ENCODE data around the gene TFDP2. TPM values are rescaled to one million over a fixed set of nuclear protein-coding genes. Genes with fewer than 3 reads are reported as not detected.

The TFDP2 gene
- total RNA-seq, 2 experiments from 2014 or later: 21.2 to 22.8 TPM

DNA sequence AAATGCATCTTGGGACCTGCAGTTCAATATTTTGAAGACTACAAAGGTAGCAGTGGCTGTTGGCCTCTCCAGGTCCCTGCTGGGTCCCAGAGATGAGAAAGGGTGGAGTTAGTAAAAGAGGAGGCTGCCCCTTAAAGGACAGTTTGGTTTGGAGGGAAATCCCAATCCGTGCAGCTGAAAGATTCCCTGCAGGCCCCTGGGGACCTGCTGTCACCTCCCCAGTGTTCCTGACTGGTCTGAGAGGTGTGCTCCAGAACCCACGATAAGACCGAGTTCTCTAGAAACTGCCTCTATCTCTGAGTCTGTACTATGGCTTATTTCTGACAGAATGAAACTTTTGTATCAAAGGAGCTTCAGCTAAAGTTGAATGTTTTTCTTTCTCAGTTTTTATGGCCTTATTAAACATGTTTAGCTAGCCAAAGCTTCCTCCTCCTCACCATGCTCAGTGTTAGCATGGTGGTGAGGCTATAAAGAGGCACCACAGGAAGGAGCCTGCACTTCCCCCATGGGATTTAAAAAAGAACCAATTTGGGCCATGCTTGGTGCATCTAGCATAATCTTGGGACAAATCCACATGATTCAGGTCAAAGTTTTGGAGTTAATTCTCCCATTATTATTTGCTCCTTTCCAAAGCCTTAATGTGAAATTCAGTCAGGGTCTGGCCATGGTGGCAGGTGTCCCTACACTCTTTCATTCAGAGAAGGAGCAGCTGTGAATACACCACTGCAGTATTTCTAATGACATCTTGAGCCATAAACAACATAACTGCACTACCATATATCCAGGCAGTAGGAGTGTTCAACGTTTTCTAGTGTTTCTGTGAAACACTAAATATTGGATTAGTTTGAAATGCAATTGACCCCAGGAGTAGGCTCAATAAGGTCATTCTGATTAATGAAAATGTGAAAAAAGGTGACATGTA lies 198.5 kb downstream of the TFDP2 start:
- no peaks in the 10 kb centered on the region for H3K27me3 Mint-ChIP-seq
- peaks cover 4% of the 10 kb centered on the region for H3K4me1 Mint-ChIP-seq
- POLR2A ChIA-PET: no interaction called here
- DNase-seq: no peak
- H3K27ac Mint-ChIP-seq: no peak overlapping the region
- no peak overlapping the region for H3K4me3 Mint-ChIP-seq
- CTCF ChIA-PET: no interaction called here
- no peaks in the 10 kb centered on the region for H3K9me3 Mint-ChIP-seq
- H3K36me3 Mint-ChIP-seq (ENCODE audit: low read depth): no peaks in the 10 kb centered on the region

GRCh38 chr3:141949972-141950371 lies 199.4 kb downstream of the TFDP2 start:
- Mint-ChIP-seq H3K4me3 (no peak overlapping the region), H3K9me3 (no peaks in the 10 kb centered on the region), H3K4me1 (peaks cover under 1% of the 10 kb centered on the region), H3K27me3 (no peaks in the 10 kb centered on the region), H3K27ac (no peak overlapping the region), H3K36me3 (ENCODE audit: low read depth) (no peaks in the 10 kb centered on the region)
- DNase-seq: no peak
- POLR2A ChIA-PET: no interaction called here
- CTCF ChIA-PET: no interaction called here

GRCh38 chr3:141949399-141949798 lies 199.9 kb downstream of the TFDP2 start:
- Mint-ChIP-seq H3K4me1 (no peaks in the 10 kb centered on the region), H3K27me3 (no peaks in the 10 kb centered on the region), H3K9me3 (no peaks in the 10 kb centered on the region), H3K27ac (no peak overlapping the region), H3K36me3 (ENCODE audit: low read depth) (no peaks in the 10 kb centered on the region), H3K4me3 (no peak overlapping the region)
- CTCF ChIA-PET: interaction anchor here (0.7 to 1.0 kb wide), 2 partner anchors 387 to 445 kb away, joined by 3 to 5 read pairs; no protein-coding TSS in a partner anchor
- DNase-seq: no peak
- POLR2A ChIA-PET: no interaction called here

DNA sequence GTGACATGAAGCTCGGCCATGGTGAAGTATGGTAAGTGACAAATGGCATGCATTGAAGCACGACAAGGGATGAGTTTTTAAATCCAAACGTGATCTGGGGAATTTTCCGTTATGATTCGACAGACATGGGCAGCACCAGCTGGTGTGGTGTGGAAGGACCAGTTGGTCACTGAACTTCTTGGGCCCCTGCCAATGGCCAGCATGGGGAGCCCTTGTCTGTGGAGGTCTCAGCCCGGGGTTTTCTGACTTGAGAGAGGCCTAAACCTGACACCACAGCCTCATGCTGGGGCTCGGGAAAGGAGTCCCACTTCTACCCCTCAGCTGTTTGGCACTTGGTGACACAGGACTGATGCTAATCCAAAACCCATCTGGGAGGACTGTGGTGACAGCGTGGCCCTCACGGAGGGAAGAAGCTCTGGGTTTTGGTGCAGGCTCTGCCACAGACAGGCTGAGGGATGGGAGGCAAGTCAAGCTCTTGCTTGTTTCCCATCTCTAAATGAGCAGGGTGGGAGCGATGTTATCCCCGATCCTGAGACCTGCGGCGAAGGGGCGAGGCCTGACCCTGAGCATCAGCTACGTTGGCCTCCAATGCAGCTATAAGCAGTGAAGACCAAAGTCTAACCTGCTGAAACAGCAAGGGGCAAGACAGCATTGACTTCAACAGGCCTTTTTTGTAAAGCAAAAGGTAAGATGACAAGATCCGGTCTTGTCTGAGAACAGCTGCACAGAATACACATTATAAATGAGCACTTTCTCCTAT lies 203.4 kb downstream of the TFDP2 start:
- no peak for DNase-seq
- Mint-ChIP-seq H3K36me3 (ENCODE audit: low read depth) (no peaks in the 10 kb centered on the region), H3K4me3 (no peak overlapping the region), H3K4me1 (peaks cover 5% of the 10 kb centered on the region), H3K27ac (no peak overlapping the region), H3K27me3 (no peaks in the 10 kb centered on the region), H3K9me3 (no peaks in the 10 kb centered on the region)
- ChIA-PET POLR2A (no interaction called here), CTCF (no interaction called here)

GRCh38 chr3:141942006-141942405 lies 207.3 kb downstream of the TFDP2 start:
- H3K27ac Mint-ChIP-seq: no peak overlapping the region
- no peaks in the 10 kb centered on the region for H3K9me3 Mint-ChIP-seq
- no peak for DNase-seq
- ChIA-PET CTCF (interaction anchor here (0.7 to 1.4 kb wide), 2 partner anchors 28 to 35 kb away, joined by 3 read pairs; no protein-coding TSS in a partner anchor), POLR2A (no interaction called here)
- H3K36me3 Mint-ChIP-seq (ENCODE audit: low read depth): no peaks in the 10 kb centered on the region
- H3K4me1 Mint-ChIP-seq: peaks cover 16% of the 10 kb centered on the region
- no peak overlapping the region for H3K4me3 Mint-ChIP-seq
- no peaks in the 10 kb centered on the region for H3K27me3 Mint-ChIP-seq

DNA sequence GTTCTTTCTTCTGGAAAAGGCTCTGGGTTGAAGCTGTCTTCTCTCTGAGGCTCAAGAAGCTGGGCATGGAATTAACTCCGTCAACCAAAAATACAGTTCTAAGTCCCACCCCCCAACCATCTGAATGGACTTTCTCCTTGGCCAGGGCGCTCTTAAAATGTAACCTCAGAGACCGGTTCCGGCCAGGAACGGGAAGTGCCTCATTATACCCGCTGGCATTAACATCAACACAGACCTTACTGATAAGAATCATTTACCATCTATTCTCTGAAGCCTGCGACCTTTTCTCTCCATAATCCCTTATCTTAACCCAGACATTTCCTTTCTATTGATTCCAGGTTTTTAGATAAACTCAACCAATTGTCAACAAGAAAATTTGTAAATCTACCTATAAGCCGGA lies 208.3 kb downstream of the TFDP2 start:
- H3K36me3 Mint-ChIP-seq (ENCODE audit: low read depth): no peaks in the 10 kb centered on the region
- ChIA-PET POLR2A (interaction anchor here (0.7 kb wide), 1 partner anchor 805 kb away, joined by 3 read pairs; no protein-coding TSS in a partner anchor), CTCF (interaction anchor here (1.4 kb wide), 1 partner anchor 28 kb away, joined by 3 read pairs; no protein-coding TSS in a partner anchor)
- no peak overlapping the region for H3K27ac Mint-ChIP-seq
- no peaks in the 10 kb centered on the region for H3K9me3 Mint-ChIP-seq
- no peak overlapping the region for H3K4me3 Mint-ChIP-seq
- DNase-seq: no peak
- H3K4me1 Mint-ChIP-seq: peaks cover 16% of the 10 kb centered on the region
- H3K27me3 Mint-ChIP-seq: no peaks in the 10 kb centered on the region

GRCh38 chr3:141940194-141940776 lies 209.1 kb downstream of the TFDP2 start:
- peak; percentile 17 for DNase-seq
- Mint-ChIP-seq H3K4me1 (peaks cover 16% of the 10 kb centered on the region), H3K27me3 (no peaks in the 10 kb centered on the region), H3K27ac (no peak overlapping the region), H3K36me3 (ENCODE audit: low read depth) (no peaks in the 10 kb centered on the region), H3K4me3 (no peak overlapping the region), H3K9me3 (no peaks in the 10 kb centered on the region)
- POLR2A ChIA-PET: no interaction called here
- CTCF ChIA-PET: interaction anchor here (0.6 to 1.4 kb wide), 2 partner anchors 27 to 304 kb away, joined by 3 read pairs; no protein-coding TSS in a partner anchor

DNA sequence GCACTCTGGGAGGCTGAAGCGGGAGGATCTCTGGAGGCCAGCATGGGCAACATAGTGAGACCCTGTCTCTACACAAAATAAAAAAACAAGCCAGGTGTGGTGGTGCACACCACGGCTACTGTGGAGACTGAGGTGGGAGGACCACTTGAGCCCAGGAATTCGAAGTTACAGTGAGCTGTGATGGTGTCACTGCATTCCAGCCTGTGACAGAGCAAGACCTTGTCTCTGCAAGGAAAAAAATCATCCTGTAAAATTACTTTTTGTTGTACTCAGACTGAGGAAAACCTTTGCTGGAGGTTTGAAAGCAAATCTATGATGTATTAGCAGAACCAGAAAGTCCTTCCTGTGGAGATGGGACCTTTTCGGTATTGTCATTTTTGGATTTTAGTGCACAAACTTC lies 209.6 kb downstream of the TFDP2 start:
- H3K4me1 Mint-ChIP-seq: peaks cover 16% of the 10 kb centered on the region
- no peak overlapping the region for H3K4me3 Mint-ChIP-seq
- no peaks in the 10 kb centered on the region for H3K27me3 Mint-ChIP-seq
- no peaks in the 10 kb centered on the region for H3K9me3 Mint-ChIP-seq
- CTCF ChIA-PET: no interaction called here
- H3K36me3 Mint-ChIP-seq (ENCODE audit: low read depth): no peaks in the 10 kb centered on the region
- H3K27ac Mint-ChIP-seq: no peak overlapping the region
- DNase-seq: no peak
- POLR2A ChIA-PET: no interaction called here

- Mint-ChIP-seq H3K27ac (no peak overlapping the region), H3K4me3 (no peak overlapping the region), H3K9me3 (no peaks in the 10 kb centered on the region), H3K27me3 (no peaks in the 10 kb centered on the region), H3K4me1 (peaks cover 16% of the 10 kb centered on the region), H3K36me3 (ENCODE audit: low read depth) (no peaks in the 10 kb centered on the region)
- DNase-seq: no peak
- ChIA-PET POLR2A (no interaction called here), CTCF (no interaction called here)
These were observed 211.3 kb downstream of the TFDP2 start for GRCh38 chr3:141938011-141938500.

DNA sequence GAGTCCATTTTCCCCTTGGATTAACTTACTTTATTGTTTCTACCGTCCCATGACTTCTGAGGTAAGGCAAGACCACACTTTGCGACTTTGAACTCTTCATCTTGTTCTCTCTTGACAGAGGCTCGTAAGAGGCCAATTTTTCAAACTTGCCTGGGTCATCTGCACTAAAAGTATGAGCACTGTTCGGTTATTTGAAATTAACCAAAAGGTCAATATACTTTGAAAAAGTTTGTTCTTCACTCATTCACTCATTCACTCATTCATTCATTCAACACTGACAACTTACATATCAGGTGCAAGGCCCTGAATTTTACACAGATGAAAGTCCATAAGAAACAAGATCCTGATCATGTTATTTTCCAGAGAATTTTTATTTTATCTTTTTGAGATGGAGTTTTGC lies 215.0 kb downstream of the TFDP2 start:
- Mint-ChIP-seq H3K36me3 (ENCODE audit: low read depth) (no peaks in the 10 kb centered on the region), H3K9me3 (no peaks in the 10 kb centered on the region), H3K27ac (no peak overlapping the region), H3K4me3 (no peak overlapping the region), H3K4me1 (no peaks in the 10 kb centered on the region), H3K27me3 (no peaks in the 10 kb centered on the region)
- DNase-seq: no peak
- ChIA-PET CTCF (no interaction called here), POLR2A (no interaction called here)

GRCh38 chr3:141933421-141934300 lies 215.7 kb downstream of the TFDP2 start:
- Mint-ChIP-seq H3K27ac (no peak overlapping the region), H3K27me3 (no peaks in the 10 kb centered on the region), H3K4me1 (no peaks in the 10 kb centered on the region), H3K4me3 (no peak overlapping the region), H3K9me3 (no peaks in the 10 kb centered on the region), H3K36me3 (ENCODE audit: low read depth) (peaks cover under 1% of the 10 kb centered on the region)
- ChIA-PET POLR2A (no interaction called here), CTCF (interaction anchor here (1.1 kb wide), 1 partner anchor 192 kb away, joined by 3 read pairs; no protein-coding TSS in a partner anchor)
- no peak for DNase-seq

- POLR2A ChIA-PET: no interaction called here
- peaks cover 16% of the 10 kb centered on the region for H3K36me3 Mint-ChIP-seq (ENCODE audit: low read depth)
- no peaks in the 10 kb centered on the region for H3K9me3 Mint-ChIP-seq
- no peak overlapping the region for H3K4me3 Mint-ChIP-seq
- CTCF ChIA-PET: no interaction called here
- no peaks in the 10 kb centered on the region for H3K4me1 Mint-ChIP-seq
- no peak for DNase-seq
- H3K27ac Mint-ChIP-seq: no peak overlapping the region
- no peaks in the 10 kb centered on the region for H3K27me3 Mint-ChIP-seq
These were observed 218.5 kb downstream of the TFDP2 start for GRCh38 chr3:141930801-141931200.

Data from activated CD4-positive, alpha-beta memory T cell treated with anti-CD3 and anti-CD28 coated beads, Interleukin-2, amount 10 ng/mL, durations not matched to agents 7 days and 5 days (primary cell).